HG03159 (cell line): ENCODE results near the gene EGR1.
"Not testable (repeated sequence)": the region's sequence is repeated elsewhere in the genome, so short reads cannot be mapped to it uniquely, and the experiment has no call there.

ENCODE experiments used
- ATAC-seq: cut with Tn5 transposase; IDR thresholded peaks from one replicate; pipeline ENCODE4 v1.9.1; 2021; ENCODE audit warnings: mild to moderate bottlenecking, moderate library complexity; ENCODE audit not compliant: unreplicated experiment

Gene EGR1

GRCh38 chr5:138506370-138507306 lies 41.4 kb downstream of the EGR1 start:
- no peak for ATAC-seq

GRCh38 chr5:138507485-138507884 lies 42.2 kb downstream of the EGR1 start:
- not testable (repeated sequence) for ATAC-seq

DNA sequence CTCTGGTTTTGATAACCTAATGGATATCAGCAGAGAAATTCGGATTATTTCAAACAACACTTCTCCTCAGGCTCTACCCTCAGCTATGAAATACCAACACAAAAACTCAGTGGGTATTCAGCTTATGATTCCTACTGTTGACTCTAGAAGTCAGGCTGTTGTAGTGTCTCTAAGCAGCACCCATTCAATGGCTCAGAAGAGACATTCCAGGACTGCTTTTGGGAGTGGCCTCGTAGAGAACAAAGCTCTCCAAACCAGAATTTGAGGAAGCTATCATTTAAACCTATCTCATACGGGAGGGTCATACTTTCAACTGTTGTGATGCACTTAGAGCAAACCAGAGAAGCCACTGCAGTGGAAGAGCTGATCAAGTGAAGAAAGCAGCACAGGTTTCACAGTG lies 43.7 kb downstream of the EGR1 start:
- ATAC-seq = no peak

DNA sequence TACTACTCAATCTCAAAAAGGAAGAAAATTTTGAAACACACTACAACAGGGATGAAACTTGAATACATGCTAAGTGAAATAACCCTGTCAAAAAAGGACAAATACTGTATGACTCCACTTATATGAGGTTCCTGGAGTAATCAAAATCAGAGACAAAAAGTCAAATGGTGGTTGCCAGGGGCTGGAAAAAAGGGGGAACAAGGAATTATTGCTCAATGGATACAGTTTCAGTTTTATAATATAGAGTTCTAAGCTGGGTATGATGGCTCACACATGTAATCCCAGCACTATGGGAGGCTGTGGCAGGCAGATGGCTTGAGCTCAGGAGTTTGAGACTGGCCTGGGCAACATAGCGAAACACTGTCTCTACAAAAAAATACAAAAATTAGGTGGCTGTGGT lies 48.7 kb downstream of the EGR1 start:
- ATAC-seq = no peak

DNA sequence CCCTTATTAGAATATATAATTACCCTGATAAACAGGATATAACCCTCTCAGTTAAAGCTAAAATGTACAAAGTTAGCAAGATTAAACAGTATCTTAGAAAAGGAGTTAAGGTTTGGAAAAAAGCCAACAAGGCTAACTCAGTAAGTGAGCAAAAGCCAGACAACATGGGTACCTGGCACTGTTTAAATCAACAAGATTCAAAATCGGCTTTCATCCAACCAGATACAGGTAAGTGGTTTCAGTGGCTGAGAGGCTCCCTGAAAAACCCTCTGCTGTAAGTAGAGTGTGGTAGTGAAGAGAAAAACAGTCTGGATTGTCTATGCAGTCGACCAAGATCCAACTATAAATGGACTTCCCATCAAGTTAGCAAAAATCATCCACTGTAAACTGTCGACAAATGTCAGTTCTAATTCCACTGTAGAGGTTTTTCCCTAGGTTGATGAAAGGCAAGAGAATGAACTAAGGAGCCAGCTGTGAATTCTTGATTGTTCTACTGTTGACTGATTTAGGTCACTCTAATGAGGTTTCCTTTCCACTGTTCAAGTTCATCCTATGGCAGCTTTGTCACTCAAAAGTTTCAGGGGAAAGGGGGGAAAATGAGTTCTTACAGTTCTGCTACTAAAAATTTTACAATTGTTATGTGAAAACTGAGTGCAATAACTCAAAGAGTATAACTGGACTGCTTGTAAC lies 50.4 kb downstream of the EGR1 start:
- ATAC-seq = no peak

DNA sequence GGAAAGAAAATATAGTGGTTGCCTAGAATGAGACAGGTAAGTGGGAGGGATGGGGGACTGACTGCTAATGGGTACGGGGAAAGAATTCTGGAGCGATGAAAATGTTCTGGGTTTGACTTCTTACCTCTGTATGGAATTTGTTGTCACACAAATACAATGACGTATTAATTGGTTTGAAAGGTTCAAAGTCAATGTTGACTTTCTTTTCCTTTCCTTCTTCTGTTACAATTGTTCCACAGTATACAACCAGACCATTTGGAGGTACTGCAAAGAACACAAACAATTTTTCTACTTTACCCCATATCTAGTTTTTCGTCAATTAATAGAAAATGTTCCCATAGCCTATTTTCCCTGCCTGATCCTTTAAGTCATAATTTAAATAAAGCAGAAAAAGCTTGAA lies 52.2 kb downstream of the EGR1 start:
- ATAC-seq = no peak
